HK-2 (cell line): ENCODE results near the gene BTG2.
"Not testable (repeated sequence)": the region's sequence is repeated elsewhere in the genome, so short reads cannot be mapped to it uniquely, and the experiment has no call there.

Experiments used
- DNase-seq: peaks from one replicate; pipeline ENCODE4 v3.0.0-alpha.2; 2018; ENCODE audit not compliant: unreplicated experiment

BTG2 gene

DNA sequence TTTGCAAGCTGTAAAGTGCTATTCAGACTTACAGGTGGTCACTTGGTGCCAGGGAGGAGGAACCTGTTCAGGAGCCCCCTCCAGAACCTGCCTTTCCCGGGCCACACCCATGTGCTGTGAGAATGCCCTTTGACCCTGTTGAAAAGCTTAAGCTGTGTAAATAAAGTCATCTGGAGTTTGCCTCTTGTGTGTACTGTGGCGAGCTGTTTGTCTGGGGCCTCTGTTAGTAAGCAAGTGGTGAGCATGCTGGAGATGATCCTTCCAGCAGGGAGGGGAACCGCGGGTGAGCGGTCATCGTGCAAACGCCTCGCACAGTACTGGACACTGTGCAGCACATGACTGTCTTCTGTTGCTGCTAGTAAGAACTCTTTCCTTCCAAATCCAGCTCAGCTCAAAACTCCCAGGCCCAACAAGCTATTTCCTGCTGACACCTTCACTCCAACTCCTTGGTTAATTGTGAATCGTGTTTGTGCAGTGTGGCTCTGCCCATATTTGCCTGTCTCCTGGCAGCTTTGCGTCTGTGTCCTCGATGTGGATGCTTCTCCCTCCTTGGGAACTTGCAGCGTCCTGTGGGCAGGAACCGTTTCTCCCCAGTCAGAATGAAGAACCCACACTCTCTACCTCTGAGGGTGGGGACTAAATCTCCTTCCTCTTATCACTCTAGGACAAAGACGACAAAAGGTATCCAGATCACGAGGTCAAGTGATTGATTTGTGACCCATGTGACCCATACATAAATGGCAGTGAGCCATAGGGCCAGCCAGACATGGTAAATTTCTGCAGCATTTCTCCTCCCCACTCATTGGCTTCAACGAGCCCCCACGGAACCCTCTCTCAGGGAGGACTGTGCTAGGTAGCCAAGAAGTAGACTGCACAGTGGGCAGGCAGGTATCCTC, 13.9 kb upstream of the BTG2 start:
- no peak for DNase-seq

GRCh38 chr1:203295796-203296195, 9.5 kb upstream of the BTG2 start:
- no peak for DNase-seq

DNA sequence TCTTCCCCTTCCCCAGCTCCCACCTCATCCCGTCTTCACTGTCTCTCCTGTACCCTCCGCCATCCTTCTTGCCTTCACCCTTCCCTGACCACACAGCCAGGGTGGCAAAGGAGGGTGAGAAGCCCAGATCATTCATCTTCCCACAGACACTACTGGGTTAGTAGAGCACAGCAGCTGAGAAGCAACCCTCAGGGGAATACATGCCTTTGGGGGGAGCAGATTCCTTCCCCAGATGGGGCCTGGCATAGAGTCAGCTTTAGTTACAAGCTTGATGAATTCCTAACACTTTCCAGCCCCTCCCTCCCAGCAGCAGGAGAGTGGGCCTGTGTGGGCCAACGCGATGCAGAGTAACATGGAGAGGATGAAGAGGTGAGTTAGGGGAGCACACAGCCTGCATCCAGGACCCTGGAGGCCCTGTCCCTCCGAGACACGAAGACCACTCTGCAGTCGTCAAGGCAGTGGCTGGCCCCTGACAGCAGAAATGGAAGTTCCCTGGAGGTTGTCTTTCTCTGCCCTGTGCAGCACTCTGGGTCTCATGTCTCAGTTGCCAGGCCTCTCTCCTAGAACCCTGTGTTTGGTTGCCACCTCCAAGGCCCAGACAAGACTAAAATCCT, 8.8 kb upstream of the BTG2 start:
- DNase-seq: no peak

DNA sequence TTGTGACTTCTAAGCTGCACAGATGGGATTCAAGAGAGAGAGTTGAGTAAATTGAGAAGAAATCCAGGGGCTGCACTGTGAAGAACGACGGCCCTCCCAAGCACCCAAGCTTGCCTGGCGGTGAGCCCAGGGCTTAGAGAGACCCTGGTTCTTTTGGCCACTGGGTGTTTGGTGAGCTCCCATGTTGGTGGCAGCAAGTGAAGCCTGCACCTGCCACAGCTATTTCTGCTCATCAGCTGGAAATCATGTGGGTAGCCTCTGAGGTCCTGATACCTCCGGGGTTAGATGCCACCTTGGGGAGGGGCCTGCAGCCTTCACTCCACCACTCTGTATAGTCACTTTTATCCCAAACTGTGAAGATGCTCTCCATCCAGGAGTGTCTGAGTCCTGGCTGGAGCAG, 6.2 kb upstream of the BTG2 start:
- DNase-seq: no peak

GRCh38 chr1:203299719-203300429, 5.4 kb upstream of the BTG2 start:
- not testable (repeated sequence) for DNase-seq

GRCh38 chr1:203300441-203301330, 4.6 kb upstream of the BTG2 start:
- DNase-seq: no peak

GRCh38 chr1:203301331-203301668, 4.0 kb upstream of the BTG2 start:
- DNase-seq: no peak

GRCh38 chr1:203302456-203302855, 2.9 kb upstream of the BTG2 start:
- DNase-seq: no peak

DNA sequence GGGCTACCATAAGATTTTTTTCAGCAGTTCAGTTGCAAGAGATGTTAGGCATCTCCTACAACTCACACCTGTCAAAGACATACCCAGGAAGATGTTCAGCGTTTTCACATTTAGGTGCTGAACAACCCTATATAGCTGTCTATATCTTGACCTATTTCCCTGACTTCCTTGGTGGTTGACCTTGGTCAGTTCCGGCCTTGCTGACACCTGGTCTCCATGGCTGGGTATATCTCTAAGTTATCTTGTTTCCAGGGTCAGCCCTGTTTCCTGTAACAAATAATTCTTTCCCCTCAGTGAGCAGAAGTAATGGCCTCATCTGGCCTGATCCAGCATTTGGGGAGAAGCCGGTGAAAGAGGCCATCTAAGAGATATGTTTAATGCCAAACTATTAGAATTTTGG, 2.4 kb upstream of the BTG2 start:
- no peak for DNase-seq

GRCh38 chr1:203304391-203304918, 864 bp upstream of the BTG2 start:
- DNase-seq: no peak

- DNase-seq: no peak
Measured at GRCh38 chr1:203305809-203306088, 430 bp downstream of the BTG2 start.

DNA sequence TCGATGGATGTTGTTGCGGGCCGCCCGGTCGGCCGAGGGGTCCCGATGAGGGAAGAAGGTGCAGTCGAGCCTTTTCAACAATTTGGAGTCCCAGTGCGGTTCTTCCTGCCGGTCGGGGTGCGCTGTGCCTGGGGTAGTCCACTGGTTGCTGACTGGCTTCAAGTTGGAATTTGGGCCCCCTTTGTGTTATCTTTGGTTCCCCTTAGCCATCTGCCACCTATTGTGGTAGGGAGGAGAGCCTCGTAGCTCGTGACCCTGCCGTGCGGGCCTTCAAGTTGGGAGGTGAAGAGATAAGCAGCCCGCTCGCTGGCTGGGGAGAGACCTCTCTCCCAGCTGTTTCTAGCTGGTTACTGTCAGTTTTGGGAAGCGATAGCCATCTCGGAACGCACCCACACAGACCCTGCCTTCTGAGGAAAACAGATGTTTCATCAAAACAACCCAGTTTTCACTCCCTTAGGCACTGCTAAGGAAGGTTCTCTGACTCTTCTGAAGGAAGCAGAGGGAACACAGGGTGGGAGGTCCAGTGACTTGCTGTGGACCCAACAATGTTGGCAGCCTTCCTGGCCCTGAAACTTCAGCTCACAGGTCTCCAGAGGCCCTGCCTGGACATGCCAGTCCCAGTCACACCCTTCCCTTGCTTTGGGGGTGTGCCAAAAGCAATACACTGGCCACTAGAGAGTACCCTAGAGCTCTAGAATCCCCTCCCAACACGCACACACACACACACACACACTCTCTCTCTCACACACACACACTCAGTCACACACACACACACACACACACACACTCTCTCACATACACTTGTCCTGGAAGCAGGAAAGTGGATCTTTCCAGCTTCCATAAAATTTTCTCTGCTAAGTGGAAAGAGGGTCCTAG, 1.0 kb downstream of the BTG2 start:
- DNase-seq: peak; percentile 43

DNA sequence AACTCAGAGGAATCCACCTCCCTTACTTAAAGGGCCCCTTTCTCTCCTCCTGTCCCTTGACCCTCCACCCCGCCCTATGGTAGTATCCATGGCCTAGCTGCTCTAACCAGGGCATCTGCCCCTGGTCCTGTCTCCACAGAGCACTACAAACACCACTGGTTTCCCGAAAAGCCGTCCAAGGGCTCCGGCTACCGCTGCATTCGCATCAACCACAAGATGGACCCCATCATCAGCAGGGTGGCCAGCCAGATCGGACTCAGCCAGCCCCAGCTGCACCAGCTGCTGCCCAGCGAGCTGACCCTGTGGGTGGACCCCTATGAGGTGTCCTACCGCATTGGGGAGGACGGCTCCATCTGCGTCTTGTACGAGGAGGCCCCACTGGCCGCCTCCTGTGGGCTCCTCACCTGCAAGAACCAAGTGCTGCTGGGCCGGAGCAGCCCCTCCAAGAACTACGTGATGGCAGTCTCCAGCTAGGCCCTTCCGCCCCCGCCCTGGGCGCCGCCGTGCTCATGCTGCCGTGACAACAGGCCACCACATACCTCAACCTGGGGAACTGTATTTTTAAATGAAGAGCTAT, 1.7 kb downstream of the BTG2 start:
- DNase-seq: no peak

DNA sequence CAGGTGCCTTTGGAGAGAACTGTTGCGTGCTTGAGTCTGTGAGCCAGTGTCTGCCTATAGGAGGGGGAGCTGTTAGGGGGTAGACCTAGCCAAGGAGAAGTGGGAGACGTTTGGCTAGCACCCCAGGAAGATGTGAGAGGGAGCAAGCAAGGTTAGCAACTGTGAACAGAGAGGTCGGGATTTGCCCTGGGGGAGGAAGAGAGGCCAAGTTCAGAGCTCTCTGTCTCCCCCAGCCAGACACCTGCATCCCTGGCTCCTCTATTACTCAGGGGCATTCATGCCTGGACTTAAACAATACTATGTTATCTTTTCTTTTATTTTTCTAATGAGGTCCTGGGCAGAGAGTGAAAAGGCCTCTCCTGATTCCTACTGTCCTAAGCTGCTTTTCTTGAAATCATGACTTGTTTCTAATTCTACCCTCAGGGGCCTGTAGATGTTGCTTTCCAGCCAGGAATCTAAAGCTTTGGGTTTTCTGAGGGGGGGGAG, 2.4 kb downstream of the BTG2 start:
- DNase-seq: no peak

GRCh38 chr1:203308328-203308922, 3.1 kb downstream of the BTG2 start:
- no peak for DNase-seq

DNA sequence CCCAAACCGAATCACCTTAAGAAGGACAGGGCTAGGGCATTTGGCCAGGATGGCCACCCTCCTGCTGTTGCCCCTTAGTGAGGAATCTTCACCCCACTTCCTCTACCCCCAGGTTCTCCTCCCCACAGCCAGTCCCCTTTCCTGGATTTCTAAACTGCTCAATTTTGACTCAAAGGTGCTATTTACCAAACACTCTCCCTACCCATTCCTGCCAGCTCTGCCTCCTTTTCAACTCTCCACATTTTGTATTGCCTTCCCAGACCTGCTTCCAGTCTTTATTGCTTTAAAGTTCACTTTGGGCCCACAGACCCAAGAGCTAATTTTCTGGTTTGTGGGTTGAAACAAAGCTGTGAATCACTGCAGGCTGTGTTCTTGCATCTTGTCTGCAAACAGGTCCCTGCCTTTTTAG, 3.6 kb downstream of the BTG2 start:
- DNase-seq: no peak

- DNase-seq: no peak
Measured at GRCh38 chr1:203311368-203312301, 6.3 kb downstream of the BTG2 start.

DNA sequence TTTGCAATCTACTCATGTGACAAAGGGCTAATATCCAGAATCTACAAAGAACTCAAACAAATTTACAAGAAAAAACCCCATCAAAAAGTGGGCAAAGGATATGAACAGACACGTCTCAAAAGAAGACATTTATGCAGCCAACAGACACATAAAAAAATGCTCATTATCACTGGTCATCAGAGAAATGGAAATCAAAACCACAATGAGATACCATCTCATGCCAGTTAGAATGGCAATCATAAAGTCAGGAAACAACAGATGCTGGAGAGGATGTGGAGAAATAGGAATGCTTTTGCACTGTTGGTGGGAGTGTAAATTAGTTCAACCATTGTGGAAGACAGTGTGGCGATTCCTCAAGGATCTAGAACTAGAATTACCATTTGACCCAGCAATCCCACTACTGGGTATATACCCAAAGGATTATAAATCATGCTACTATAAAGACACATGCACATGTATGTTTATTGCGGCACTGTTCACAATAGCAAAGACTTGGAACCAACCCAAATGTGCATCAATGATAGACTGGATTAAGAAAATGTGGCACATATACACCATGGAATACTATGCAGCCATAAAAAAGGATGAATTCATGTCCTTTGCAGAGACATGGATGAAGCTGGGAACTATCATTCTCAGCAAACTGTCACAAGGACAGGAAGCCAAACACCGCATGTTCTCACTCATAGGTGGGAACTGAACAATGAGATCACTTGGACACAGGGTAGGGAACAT, 8.9 kb downstream of the BTG2 start:
- not testable (repeated sequence) for DNase-seq
